K562 (cell line): ENCODE measurements around the gene ANAPC2. TPM values are rescaled to one million over a fixed set of nuclear protein-coding genes. Genes with fewer than 3 reads are reported as not detected.

Experiments
- ATAC-seq: fragments of 200-7000 bp; cut with Tn5 transposase; 3 replicates; pipeline ENCODE4 v1.9.1; 2020; ENCODE audit warnings: moderate library complexity
- BruUV-seq: library from RNA; stranded (reverse); fragments of 400-500 nt; replicated peaks from 2 replicates; lab custom pipeline; 2021; lab: Mats Ljungman, UMichigan
- CTCF ChIA-PET: fragments of 300-600 bp; formaldehyde crosslinking; extraction: SDS; loops from one replicate; lab custom pipeline; 2021; ENCODE audit warnings: low intra/inter-chr PET ratio; lab: Yijun Ruan, JAX
- POLR2A ChIA-PET: fragments of 300-600, 350-650 bp; sonication (Branson Sonifier 250); formaldehyde crosslinking; extraction: SDS; loops from one replicate; lab custom pipeline; 2021; ENCODE audit warnings: antibody characterized with exemption, inconsistent platforms; lab: Yijun Ruan, JAX
- DNase-seq, 4 experiments: peaks; one replicate each; pipeline versions ENCODE4 v3.0.0 to v3.0.0-alpha.2; 2011 to 2018; ENCODE audit warnings: low spot score in 3 of 4, mixed read lengths in 3 of 4; ENCODE audit errors: extremely low read depth in 1 of 4
- FAIRE-seq: peaks from 2 replicates; lab custom pipeline; 2011; peaks lifted over from hg19 to GRCh38; lab: Jason Lieb, UNC
- H2AFZ ChIP-seq: 2 replicates; pipeline ENCODE4 v1.6.0; 2011; ENCODE audit warnings: low read depth, low read length, control low read depth, inconsistent platforms
- H3K27ac ChIP-seq: fragments of 200-600 bp; 3 replicates; pipeline ENCODE4 v1.8.0; 2011; ENCODE audit warnings: low read depth, mild to moderate bottlenecking, control low read depth, inconsistent platforms, low read length, moderate library complexity, mixed read lengths; ENCODE audit errors: extremely low read depth
- H3K27me3 ChIP-seq, 2 experiments: fragments of 300-600 bp in 1 of 2; 2 replicates in 1 of 2; 3 replicates in 1 of 2; pipeline versions ENCODE4 v1.6.0 to v1.8.0; 2011; ENCODE audit warnings: inconsistent platforms in 2 of 2, low read length in 2 of 2, mild to moderate bottlenecking in 1 of 2, mixed read lengths in 1 of 2, moderate library complexity in 1 of 2; ENCODE audit not compliant: control insufficient read depth in 2 of 2, insufficient read depth in 2 of 2
- H3K36me3 ChIP-seq: fragments of 300-600 bp; 3 replicates; pipeline ENCODE4 v1.8.0; 2011; ENCODE audit warnings: mild to moderate bottlenecking, low read length, inconsistent platforms; ENCODE audit not compliant: control insufficient read depth, insufficient read depth
- H3K4me1 ChIP-seq, 2 experiments: fragments of 200-600 bp in 1 of 2; replicated peaks in 1 of 2; 2 replicates in 1 of 2; 3 replicates in 1 of 2; pipeline versions ENCODE4 v1.5.1 to v1.8.0; 2011; ENCODE audit warnings: inconsistent platforms in 2 of 2, low read length in 2 of 2, mild to moderate bottlenecking in 1 of 2, mixed read lengths in 1 of 2, moderate library complexity in 1 of 2; ENCODE audit not compliant: control insufficient read depth in 2 of 2, insufficient read depth in 2 of 2
- H3K4me2 ChIP-seq: 2 replicates; pipeline ENCODE4 v1.6.1; 2011; ENCODE audit warnings: low read length, control low read depth, inconsistent platforms, mixed read lengths; ENCODE audit not compliant: insufficient read depth
- H3K4me3 ChIP-seq: fragments of 200-600 bp; sonication (generic), shearing (Covaris generic); 2 replicates; pipeline ENCODE4 v1.5.1; 2016; ENCODE audit warnings: control low read depth, inconsistent platforms
- H3K79me2 ChIP-seq: fragments of 200-600 bp; 3 replicates; pipeline ENCODE4 v1.8.0; 2011; ENCODE audit warnings: low read length, inconsistent platforms; ENCODE audit not compliant: control insufficient read depth, insufficient read depth
- H3K9ac ChIP-seq, 2 experiments: 2 replicates each; pipeline versions ENCODE4 v1.6.0 to v1.6.1; 2011; ENCODE audit warnings: low read depth in 2 of 2, low read length in 2 of 2, control low read depth in 1 of 2, inconsistent platforms in 1 of 2, mild to moderate bottlenecking in 1 of 2, mixed read lengths in 1 of 2; ENCODE audit not compliant: insufficient read depth in 1 of 2
- H3K9me1 ChIP-seq: one replicate; pipeline ENCODE4 v1.6.0; 2011; ENCODE audit warnings: inconsistent platforms, mild to moderate bottlenecking, low read length, moderate library complexity; ENCODE audit not compliant: control insufficient read depth, insufficient read depth
- H3K9me3 ChIP-seq: replicated peaks from 2 replicates; pipeline ENCODE4 v1.5.1; 2011; ENCODE audit warnings: low read depth, low read length, inconsistent platforms; ENCODE audit not compliant: control insufficient read depth, insufficient read depth
- H4K20me1 ChIP-seq: replicated peaks from 2 replicates; pipeline ENCODE4 v1.6.1; 2011; ENCODE audit warnings: low read length, inconsistent platforms, mixed read lengths; ENCODE audit not compliant: control insufficient read depth, insufficient read depth
- ADNP ChIP-seq: fragments of 200-800 bp; sonication (Bioruptor generic); IDR thresholded peaks from 2 replicates; pipeline ENCODE4 v1.6.1; 2016; ENCODE audit warnings: missing genetic modification characterization, missing compliant biosample characterization
- ATF1 ChIP-seq, 2 experiments: fragments of 450-650 bp in 1 of 2; IDR thresholded peaks; 2 replicates each; pipeline ENCODE4 v1.6.1; 2016; ENCODE audit warnings: missing compliant biosample characterization in 1 of 2, missing genetic modification characterization in 1 of 2
- GATAD2B ChIP-seq: fragments of 450-650 bp; IDR thresholded peaks from 2 replicates; pipeline ENCODE4 v1.6.1; 2017; ENCODE audit warnings: mild to moderate bottlenecking, borderline replicate concordance
- HMG20B ChIP-seq: fragments of 250-450 bp; sonication (Bioruptor Pico); IDR thresholded peaks from 2 replicates; pipeline ENCODE4 v1.5.0; 2021; ENCODE audit warnings: mild to moderate bottlenecking
- NFATC3 ChIP-seq: fragments of 450-650 bp; IDR thresholded peaks from 2 replicates; pipeline ENCODE4 v1.6.1; 2017; ENCODE audit warnings: mild to moderate bottlenecking
- SIN3A ChIP-seq, 2 experiments: fragments of 150-350 bp in 1 of 2; IDR thresholded peaks; 2 replicates each; pipeline ENCODE4 v1.6.1; 2011 to 2016; ENCODE audit warnings: borderline replicate concordance in 2 of 2, low read depth in 2 of 2, low read length in 2 of 2, mild to moderate bottlenecking in 2 of 2, moderate library complexity in 2 of 2; ENCODE audit not compliant: control insufficient read depth in 1 of 2
- ZC3H11A ChIP-seq: IDR thresholded peaks from 2 replicates; pipeline ENCODE4 v1.6.1; 2012; ENCODE audit warnings: low read depth, low read length, improper control_type of control experiment
- ZFP36 ChIP-seq: fragments of 150-350 bp; IDR thresholded peaks from 2 replicates; pipeline ENCODE4 v1.6.1; 2018; ENCODE audit warnings: low read length, low read depth; ENCODE audit not compliant: partially characterized antibody
- ZNF507 ChIP-seq: conservative IDR thresholded peaks from 2 replicates; pipeline ENCODE4 v1.6.1; 2017; ENCODE audit warnings: missing genetic modification characterization, missing compliant biosample characterization
- ZNF766 ChIP-seq: fragments of 200-800 bp; sonication (Bioruptor generic); conservative IDR thresholded peaks from 2 replicates; pipeline ENCODE4 v1.6.1; 2016; ENCODE audit warnings: missing genetic modification characterization, missing compliant biosample characterization
- ZNF830 ChIP-seq: fragments of 250-450 bp; sonication (Bioruptor Pico); IDR thresholded peaks from 2 replicates; pipeline ENCODE4 v1.5.0; 2021; ENCODE audit warnings: mild to moderate bottlenecking
- WGBS: fragments of 100-300 bp; shearing (Covaris generic); methylation state at CpG from one replicate; pipeline ENCODE4 v1.1.6; 2016; ENCODE audit warnings: low coverage, mixed read lengths; ENCODE audit not compliant: insufficient coverage; ENCODE audit errors: missing lambda C conversion rate; 5-methylcytosine and 5-hydroxymethylcytosine counted together
- in situ Hi-C: fragments of 300-500 bp; cut with MboI; formaldehyde crosslinking; loops from 4 replicates; pipeline ENCODE4 v1.15.0; 2018; ENCODE audit warnings: inconsistent platforms, mixed read lengths
- intact Hi-C: fragments of 100-400 bp; cut with micrococcal nuclease; formaldehyde crosslinking; loops from 2 replicates; pipeline ENCODE4 v1.14.2; 2022
- polyA plus RNA-seq, 8 experiments: library from polyadenylated mRNA; depleted of rRNA in 4 of 8; stranded (reverse) in 5 of 8; unstranded in 3 of 8; fragments of >200 nt; fragmentation: Nextera tagmentation in 2 of 8; fragmentation: Illumina TruSeq in 1 of 8; extraction: Ambion mirVana in 2 of 8; extraction: Trizol in 1 of 8; gene quantifications; 2 replicates each; pipeline versions ENCODE4 v1.2.1 to v1.2.3, GENCODE V29; 2011 to 2014; ENCODE audit warnings: inconsistent platforms in 1 of 8, missing spikeins in 1 of 8
- total RNA-seq, 7 experiments: library from RNA; depleted of rRNA in 6 of 7; stranded (reverse); fragments of >200 nt in 6 of 7; fragmentation: Illumina TruSeq in 2 of 7; extraction: Trizol in 2 of 7; gene quantifications; 2 replicates each; pipeline versions ENCODE4 v1.2.1 to v1.2.3, GENCODE V29; 2011 to 2021; ENCODE audit warnings: low replicate concordance in 1 of 7
- TF ChIP-seq, protein P1 (sequence below): sonication (generic); formaldehyde crosslinking; IDR thresholded peaks from 2 replicates; pipeline ENCODE4 v1.9.0; 2022; ENCODE audit warnings: mild to moderate bottlenecking, missing genetic modification reagents

ANAPC2 gene
- total and polyA plus RNA-seq, 9 of the 15 experiments (the other 6 are each of a cell fraction or from before 2014, with no cell fraction given) = 0.11 to 56.5 (median 17.1) TPM; not detected in 1

DNA sequence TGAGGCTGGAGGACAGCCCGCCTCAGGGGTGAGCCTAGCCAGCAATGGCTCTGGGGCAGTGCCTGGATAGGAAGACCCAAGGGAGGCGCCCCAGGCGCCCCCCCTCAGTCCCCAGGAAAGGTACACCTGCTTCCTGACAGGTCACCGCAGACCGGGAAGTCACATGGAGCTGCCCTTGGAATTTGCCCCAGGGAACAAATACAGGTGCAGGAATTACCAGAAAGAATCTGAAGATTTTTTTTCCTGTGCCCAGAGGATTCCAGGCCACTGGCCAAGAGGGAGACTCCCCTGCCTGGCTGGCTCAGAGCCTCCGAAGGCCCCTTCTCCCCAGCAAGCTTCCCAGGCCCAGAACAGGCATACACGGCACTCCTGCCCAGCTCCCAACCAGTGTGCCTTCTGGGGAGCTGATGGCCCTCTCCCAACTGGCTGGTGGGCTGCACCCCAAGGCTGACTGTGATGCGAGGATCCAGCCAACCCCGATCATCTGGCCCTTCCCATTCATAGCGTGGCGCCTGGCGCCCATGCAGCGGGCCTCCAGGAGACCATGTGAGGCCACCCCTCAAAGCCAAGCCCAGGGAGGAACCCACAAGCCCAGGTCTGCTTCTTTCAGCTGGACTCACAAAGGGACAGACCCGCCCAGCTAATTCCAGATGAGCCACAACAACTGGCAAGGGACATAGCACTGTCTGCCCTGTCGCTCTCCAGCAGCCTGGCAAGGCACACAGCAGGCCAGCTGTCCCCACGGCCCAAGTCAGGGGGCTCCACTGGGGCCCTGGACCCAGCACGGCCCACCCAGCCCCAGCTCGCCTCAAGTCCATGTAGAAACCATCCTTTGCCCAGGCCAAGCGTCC lies 9.9 kb upstream of the ANAPC2 start:
- ChIA-PET POLR2A (interaction anchor here (0.6 to 3.2 kb wide), 5 partner anchors 9 to 393 kb away, joined by 3 to 26 read pairs (median 4); partner anchors contain the start of genes ANAPC2, NELFB and SSNA1), CTCF (no interaction called here)
- H3K4me3 ChIP-seq = peak overlapping the region; percentile 37; the same call in 1 of the 2 replicates
- TF ChIP-seq NFATC3 = no peak
- TF ChIP-seq ADNP = no peak
- no peak for TF ChIP-seq ZNF507 (tag)
- TF ChIP-seq ZC3H11A = no peak
- TF ChIP-seq ATF1 (CRISPR knock-in tag; IDR thresholded peaks at IDR 0.05) = no peak
- no peak for TF ChIP-seq ATF1 (tag; IDR thresholded peaks at IDR 0.05)
- TF ChIP-seq ZNF766 (CRISPR knock-in tag) = no peak
- TF ChIP-seq SIN3A (IDR thresholded peaks at IDR 0.05; ENCODE audit: borderline replicate concordance in 2 of 2, control insufficient read depth in 1 of 2, low read depth in 2 of 2, low read length in 2 of 2) = 0 out of 4 replicates have a peak, but pooled peaks of 1 of the 2 experiments have one; percentile 18
- TF ChIP-seq HMG20B (CRISPR knock-in tag) = no peak
- no peak for TF ChIP-seq ZNF830 (CRISPR knock-in tag)
- no peak for TF ChIP-seq GATAD2B
- TF ChIP-seq ZFP36 = no peak
- TF ChIP-seq, protein P1, sequence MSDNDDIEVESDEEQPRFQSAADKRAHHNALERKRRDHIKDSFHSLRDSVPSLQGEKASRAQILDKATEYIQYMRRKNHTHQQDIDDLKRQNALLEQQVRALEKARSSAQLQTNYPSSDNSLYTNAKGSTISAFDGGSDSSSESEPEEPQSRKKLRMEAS (CRISPR knock-in tag) = peak; percentile 38; the same call in 1 of the 2 replicates

More for the DNA sequence above, 9.9 kb upstream of the ANAPC2 start:
- DNase-seq (no peak), FAIRE-seq (no peak), ATAC-seq (no peak)
- H4K20me1 ChIP-seq = peaks cover 5% of the 10 kb centered on the region
- H3K36me3 ChIP-seq = peaks cover 8% of the 10 kb centered on the region; the same call in 2 of the 3 replicates
- peak overlapping the region; percentile 44; the same call in 1 of the 2 replicates for H3K4me2 ChIP-seq
- peak overlapping the region in 1 of 2 experiments; percentile 89; a peak in 2 of 4 replicates for H3K9ac ChIP-seq
- in situ Hi-C loops (no loop called here), intact Hi-C loops (no loop called here)
- WGBS = 75% methylated on average over 15 of the region's 19 CpGs
- H3K9me3 ChIP-seq = no peaks in the 10 kb centered on the region
- BruUV-seq = no TSS peak
- no peak overlapping the region for H3K27ac ChIP-seq
- peaks cover 22 to 91% of the 10 kb centered on the region in 2 experiments for H3K4me1 ChIP-seq
- no peaks in the 10 kb centered on the region for H3K27me3 ChIP-seq
- no peaks in the 10 kb centered on the region for H3K9me1 ChIP-seq
- H3K79me2 ChIP-seq = peaks cover 61% of the 10 kb centered on the region
- H2AFZ ChIP-seq = no peak overlapping the region
